ENCODE measurements around the gene LOXHD1. TPM values are rescaled to one million over a fixed set of nuclear protein-coding genes. Genes with fewer than 3 reads are reported as not detected.

LOXHD1 gene
- total RNA-seq, 6 donors from 2014 or later = 0.30 to 7.3 (median 1.00) TPM

DNA sequence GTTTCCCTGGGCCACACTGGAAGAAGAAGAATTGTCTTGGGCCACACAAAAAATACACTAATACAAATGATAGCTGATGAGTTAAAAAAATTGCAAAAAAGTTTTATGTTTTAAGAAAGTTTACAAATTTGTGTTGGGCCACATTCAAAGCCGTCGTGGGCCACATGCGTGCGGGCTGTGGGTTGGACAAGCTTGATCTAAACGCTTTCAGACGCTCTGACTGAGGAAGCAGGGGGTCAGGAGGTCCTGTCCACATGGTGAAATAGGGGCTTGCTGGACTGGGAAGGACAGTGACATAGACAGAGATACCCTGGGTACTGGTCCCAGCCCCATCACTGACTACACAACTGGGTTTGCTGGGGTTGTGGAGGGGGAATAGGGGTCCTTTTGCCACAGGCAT is 86.4 kb downstream of the LOXHD1 start:
- DNase-seq (no peak), ATAC-seq (ENCODE audit: low FRiP score in 2 of 2) (no peak)
- no peaks in the 10 kb centered on the region for H3K4me1 ChIP-seq
- no peaks in the 10 kb centered on the region for H3K27me3 ChIP-seq
- no peak overlapping the region for H3K4me3 ChIP-seq
- H3K27ac ChIP-seq = no peak overlapping the region
- H3K9me3 ChIP-seq = no peaks in the 10 kb centered on the region
- WGBS, 2 donors = 82 to 94% methylated on average over 6 of the region's 6 CpGs
- TF ChIP-seq POLR2AphosphoS5 (IDR thresholded peaks at IDR 0.05) = no peak
- no peak for TF ChIP-seq CTCF (IDR thresholded peaks at IDR 0.05)
- no peak for TF ChIP-seq EP300 (IDR thresholded peaks at IDR 0.05)
- no peak for TF ChIP-seq POLR2A (IDR thresholded peaks at IDR 0.05)
- H3K36me3 ChIP-seq = no peaks in the 10 kb centered on the region

DNA sequence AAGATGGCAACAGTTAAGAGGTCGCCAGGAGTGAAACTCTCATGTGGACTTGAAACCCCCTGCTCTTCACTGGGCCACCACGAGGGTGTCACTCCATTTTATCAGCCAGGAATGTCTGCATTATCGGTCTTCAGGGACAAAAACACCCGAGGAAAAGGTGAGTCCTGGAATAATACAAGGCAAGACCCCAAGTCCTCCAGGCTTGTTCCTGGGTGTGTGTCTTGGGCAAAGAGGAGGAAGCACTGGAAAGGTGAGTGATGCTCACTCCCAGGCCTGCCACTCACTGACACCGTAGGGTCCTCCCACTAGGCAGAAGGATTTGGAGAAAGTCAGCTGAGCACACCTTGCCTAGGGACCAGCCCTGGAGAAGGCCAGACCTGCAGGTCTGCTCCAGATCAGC is 86.9 kb downstream of the LOXHD1 start:
- H3K27ac ChIP-seq = no peak overlapping the region
- ATAC-seq (ENCODE audit: low FRiP score in 2 of 2) (no peak), DNase-seq (no peak)
- no peak overlapping the region for H3K4me3 ChIP-seq
- TF ChIP-seq POLR2AphosphoS5 (IDR thresholded peaks at IDR 0.05) = no peak
- TF ChIP-seq CTCF (IDR thresholded peaks at IDR 0.05) = no peak
- no peak for TF ChIP-seq POLR2A (IDR thresholded peaks at IDR 0.05)
- TF ChIP-seq EP300 (IDR thresholded peaks at IDR 0.05) = no peak
- no peaks in the 10 kb centered on the region for H3K27me3 ChIP-seq
- 80 to 89% methylated on average over 5 of the region's 5 CpGs for WGBS, 2 donors
- no peaks in the 10 kb centered on the region for H3K36me3 ChIP-seq
- H3K4me1 ChIP-seq = no peaks in the 10 kb centered on the region
- no peaks in the 10 kb centered on the region for H3K9me3 ChIP-seq

DNA sequence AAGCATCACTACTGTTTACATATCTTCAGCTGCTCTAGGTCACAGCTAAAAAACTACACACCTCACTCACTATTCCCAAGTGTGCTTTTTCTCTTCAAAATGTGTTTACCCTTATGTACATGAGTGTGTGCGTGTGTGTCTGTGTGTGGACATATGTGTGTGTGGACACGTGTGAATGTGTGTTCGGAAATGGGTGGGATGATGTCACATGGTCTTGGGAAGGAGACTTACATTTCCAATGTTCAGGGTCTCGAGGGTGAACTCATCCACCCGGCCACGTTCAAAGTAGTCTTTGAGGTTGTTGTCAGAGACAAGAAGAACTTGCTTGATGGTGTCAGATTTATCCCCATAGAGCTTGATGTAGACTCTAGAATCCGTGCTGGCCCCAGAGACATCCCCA is 87.8 kb downstream of the LOXHD1 start:
- H3K4me3 ChIP-seq = no peak overlapping the region
- 79 to 86% methylated on average over 7 of the region's 7 CpGs for WGBS, 2 donors
- ATAC-seq (ENCODE audit: low FRiP score in 2 of 2) (no peak), DNase-seq (no peak)
- H3K27ac ChIP-seq = no peak overlapping the region
- no peak for TF ChIP-seq EP300 (IDR thresholded peaks at IDR 0.05)
- no peak for TF ChIP-seq POLR2A (IDR thresholded peaks at IDR 0.05)
- TF ChIP-seq CTCF (IDR thresholded peaks at IDR 0.05) = no peak
- no peak for TF ChIP-seq POLR2AphosphoS5 (IDR thresholded peaks at IDR 0.05)
- no peaks in the 10 kb centered on the region for H3K27me3 ChIP-seq
- no peaks in the 10 kb centered on the region for H3K36me3 ChIP-seq
- H3K9me3 ChIP-seq = no peaks in the 10 kb centered on the region
- H3K4me1 ChIP-seq = no peaks in the 10 kb centered on the region

GRCh38 chr18:46567196-46567595 is 89.8 kb downstream of the LOXHD1 start:
- 63 to 96% methylated on average over 2 of the region's 2 CpGs for WGBS, 2 donors
- no peak for TF ChIP-seq EP300 (IDR thresholded peaks at IDR 0.05)
- TF ChIP-seq CTCF (IDR thresholded peaks at IDR 0.05) = no peak
- no peak for TF ChIP-seq POLR2AphosphoS5 (IDR thresholded peaks at IDR 0.05)
- TF ChIP-seq POLR2A (IDR thresholded peaks at IDR 0.05) = no peak
- H3K4me1 ChIP-seq = peaks cover 0 to 3% (median 0%) of the 10 kb centered on the region in 4 donors
- no peak overlapping the region for H3K27ac ChIP-seq
- no peaks in the 10 kb centered on the region for H3K36me3 ChIP-seq
- DNase-seq (no peak), ATAC-seq (ENCODE audit: low FRiP score in 2 of 2) (no peak)
- no peaks in the 10 kb centered on the region for H3K9me3 ChIP-seq
- H3K4me3 ChIP-seq = no peak overlapping the region
- no peaks in the 10 kb centered on the region for H3K27me3 ChIP-seq

DNA sequence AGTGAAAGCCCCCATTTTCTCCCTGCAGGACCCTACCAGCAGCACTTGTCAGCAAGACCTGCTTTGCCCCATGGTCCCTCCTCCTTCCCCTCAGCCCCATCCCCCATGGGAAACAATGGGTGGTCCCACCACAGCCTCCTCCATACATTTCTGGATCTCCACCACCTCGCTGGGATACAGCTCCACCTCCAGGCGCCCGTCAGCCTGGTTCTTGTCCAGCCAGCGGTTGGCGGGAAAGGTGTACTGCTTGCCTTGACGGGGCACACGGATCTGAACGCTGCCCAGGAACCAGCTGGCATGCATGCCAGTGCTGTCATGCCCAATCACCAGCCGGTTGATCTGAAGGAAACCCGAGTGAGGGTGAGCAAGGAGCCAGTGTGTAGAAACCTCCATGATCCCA is 90.9 kb downstream of the LOXHD1 start:
- no peak overlapping the region for H3K27ac ChIP-seq
- H3K27me3 ChIP-seq = no peaks in the 10 kb centered on the region

More for the DNA sequence above, 90.9 kb downstream of the LOXHD1 start:
- Histone ChIP-seq H3K36me3 (no peaks in the 10 kb centered on the region), H3K4me3 (no peak overlapping the region), H3K9me3 (no peaks in the 10 kb centered on the region), H3K4me1 (peaks cover 0 to 3% (median 0%) of the 10 kb centered on the region in 4 donors)
- DNase-seq (peak in 1 of 2 donors; percentile 36), ATAC-seq (ENCODE audit: low FRiP score in 2 of 2) (no peak)
- 89 to 91% methylated on average over 7 to 10 of the region's 10 CpGs for WGBS, 2 donors
- TF ChIP-seq CTCF (IDR thresholded peaks at IDR 0.05) (no peak), POLR2AphosphoS5 (IDR thresholded peaks at IDR 0.05) (no peak), EP300 (IDR thresholded peaks at IDR 0.05) (no peak), POLR2A (IDR thresholded peaks at IDR 0.05) (no peak)
